Neutrophil (primary cell): ENCODE data around the gene SYNCRIP.

ENCODE experiments used
- H3K27ac ChIP-seq: fragments of 200-600 bp; sonication (generic); 2 replicates; pipeline ENCODE4 v1.5.1; 2016; ENCODE audit warnings: mild to moderate bottlenecking, moderate library complexity
- H3K27me3 ChIP-seq: fragments of 200-600 bp; sonication (generic); 2 replicates; pipeline ENCODE4 v1.6.0; 2016; ENCODE audit warnings: mild to moderate bottlenecking
- H3K36me3 ChIP-seq: fragments of 200-600 bp; sonication (generic); 2 replicates; pipeline ENCODE4 v1.5.1; 2017
- H3K4me1 ChIP-seq, 2 experiments: fragments of 200-600 bp in 1 of 2; sonication (generic) in 1 of 2; 1 replicate in 1 of 2; 2 replicates in 1 of 2; pipeline versions ENCODE4 v1.5.1 to v1.6.1; 2013 to 2016; ENCODE audit warnings: low read depth in 1 of 2, low read length in 1 of 2, mild to moderate bottlenecking in 1 of 2, moderate library complexity in 1 of 2; ENCODE audit not compliant: control insufficient read depth in 1 of 2, insufficient read depth in 1 of 2
- H3K4me3 ChIP-seq, 2 experiments: fragments of 200-600 bp in 1 of 2; sonication (generic) in 1 of 2; 1 replicate in 1 of 2; 2 replicates in 1 of 2; pipeline ENCODE4 v1.5.1; 2013 to 2016; ENCODE audit warnings: low read depth in 1 of 2, low read length in 1 of 2, mild to moderate bottlenecking in 1 of 2, moderate library complexity in 1 of 2
- H3K9me3 ChIP-seq: fragments of 200-600 bp; sonication (generic); 2 replicates; pipeline ENCODE4 v1.5.1; 2016
- CTCF ChIP-seq: fragments of 200-600 bp; sonication (generic); IDR thresholded peaks from 2 replicates; pipeline ENCODE4 v1.5.1; 2016; ENCODE audit warnings: antibody characterized with exemption

Gene SYNCRIP

GRCh38 chr6:85642774-85643536 lies at the start of gene SYNCRIP:
Gene SYNCRIP (minus strand): TSS chr6:85642886. CDS start chr6:85641439, 1,447 bp downstream.
- TF ChIP-seq CTCF = peak; percentile 28

DNA sequence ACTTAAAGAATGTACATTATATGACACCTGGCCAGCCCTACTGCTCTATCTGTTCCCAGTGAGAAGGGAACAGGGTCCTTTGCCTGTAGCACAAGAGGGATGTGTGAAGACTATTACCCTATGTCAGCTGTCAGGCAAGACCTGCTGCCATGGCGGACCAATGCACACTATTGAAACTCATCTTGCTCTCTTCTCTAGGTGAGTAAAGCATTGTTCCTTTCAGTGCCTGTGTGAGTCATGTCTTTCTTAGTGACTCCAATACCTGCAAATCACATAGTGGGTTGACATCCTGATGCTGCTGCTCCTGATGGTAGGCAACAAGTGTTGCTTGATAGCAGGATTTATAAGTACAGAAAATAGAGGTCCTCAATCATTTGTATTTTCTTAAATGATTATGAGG lies 48.8 kb upstream of the SYNCRIP start:
- H3K27ac ChIP-seq = no peak overlapping the region
- no peaks in the 10 kb centered on the region for H3K27me3 ChIP-seq
- no peaks in the 10 kb centered on the region for H3K9me3 ChIP-seq
- TF ChIP-seq CTCF = no peak
- H3K4me1 ChIP-seq = no peaks in the 10 kb centered on the region
- no peaks in the 10 kb centered on the region for H3K36me3 ChIP-seq
- H3K4me3 ChIP-seq = no peak overlapping the region

More at GRCh38 chr6:85642774-85643536, at the start of gene SYNCRIP:
- Histone ChIP-seq H3K27me3 (no peaks in the 10 kb centered on the region), H3K9me3 (no peaks in the 10 kb centered on the region), H3K27ac (peak within 1 kb of the TSS; percentile 97), H3K4me3 (peak within 1 kb of the TSS; percentile 92 to 93), H3K4me1 (peaks cover 24% of the 10 kb centered on the region in 2 experiments), H3K36me3 (peaks cover 2% of the 10 kb centered on the region)

DNA sequence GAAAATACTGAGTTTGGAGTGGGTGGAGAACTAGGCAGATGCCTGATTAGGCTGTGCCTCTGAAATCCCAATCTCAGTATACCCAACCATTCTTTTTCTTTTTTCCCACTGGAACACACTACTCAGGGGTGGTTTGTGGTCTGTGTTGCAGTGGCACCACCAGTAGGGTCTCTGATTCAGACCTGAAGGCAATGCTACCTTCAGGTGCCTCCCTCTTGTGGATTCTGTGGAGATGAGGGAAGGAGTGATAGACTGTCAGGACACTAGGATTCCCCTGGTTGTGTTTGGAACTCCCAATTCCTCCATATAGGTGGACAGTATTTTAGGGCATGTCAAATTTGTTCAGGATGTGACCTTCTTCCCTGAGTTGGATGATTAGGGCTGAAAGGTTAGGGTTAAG lies 47.4 kb upstream of the SYNCRIP start:
- Histone ChIP-seq H3K9me3 (no peaks in the 10 kb centered on the region), H3K4me1 (no peaks in the 10 kb centered on the region), H3K27me3 (no peaks in the 10 kb centered on the region), H3K36me3 (no peaks in the 10 kb centered on the region), H3K27ac (no peak overlapping the region), H3K4me3 (no peak overlapping the region)
- TF ChIP-seq CTCF = no peak

- Histone ChIP-seq H3K27me3 (no peaks in the 10 kb centered on the region), H3K4me1 (no peaks in the 10 kb centered on the region), H3K36me3 (no peaks in the 10 kb centered on the region), H3K9me3 (no peaks in the 10 kb centered on the region), H3K4me3 (no peak overlapping the region), H3K27ac (no peak overlapping the region)
- no peak for TF ChIP-seq CTCF
These were observed 43.0 kb upstream of the SYNCRIP start for GRCh38 chr6:85685713-85686112.

GRCh38 chr6:85684809-85685171 lies 42.1 kb upstream of the SYNCRIP start:
- TF ChIP-seq CTCF = no peak
- Histone ChIP-seq H3K4me1 (peaks cover 0 to under 1% of the 10 kb centered on the region in 2 experiments), H3K27ac (no peak overlapping the region)

More at GRCh38 chr6:85684809-85685171, 42.1 kb upstream of the SYNCRIP start:
- H3K4me3 ChIP-seq = no peak overlapping the region
- H3K9me3 ChIP-seq = no peaks in the 10 kb centered on the region
- H3K27me3 ChIP-seq = no peaks in the 10 kb centered on the region
- no peaks in the 10 kb centered on the region for H3K36me3 ChIP-seq
